Endothelial cell of umbilical vein (primary cell): ENCODE results near the gene UNCX. TPM values are rescaled to one million over a fixed set of nuclear protein-coding genes. Genes with fewer than 3 reads are reported as not detected.

ENCODE experiments used
- BruUV-seq: library from RNA; stranded (reverse); fragments of 400-500 nt; replicated peaks from 2 replicates; lab custom pipeline; 2021; lab: Mats Ljungman, UMichigan
- CTCF ChIA-PET: fragments of 300-600, 350-600 bp; sonication (Branson Sonifier 250); formaldehyde crosslinking; loops from one replicate; lab custom pipeline; 2021; ENCODE audit warnings: antibody characterized with exemption, inconsistent platforms; lab: Charles Lee
- POLR2A ChIA-PET: fragments of 300-600, 350-600 bp; sonication (Branson Sonifier 250); formaldehyde crosslinking; loops from one replicate; lab custom pipeline; 2021; ENCODE audit warnings: antibody characterized with exemption, inconsistent platforms; lab: Charles Lee
- DNase-seq: peaks from one replicate; pipeline ENCODE4 v3.0.0-alpha.2; 2011; ENCODE audit warnings: low read depth, low spot score
- FAIRE-seq: peaks from 2 replicates; lab custom pipeline; 2011; peaks lifted over from hg19 to GRCh38; lab: Jason Lieb, UNC
- H2AFZ ChIP-seq: 2 replicates; pipeline ENCODE4 v1.6.0; 2012; ENCODE audit warnings: low read depth, low read length, control low read depth, inconsistent platforms
- H3K27ac ChIP-seq: 2 replicates; pipeline ENCODE4 v1.5.1; 2011; ENCODE audit warnings: low read depth, mild to moderate bottlenecking, control low read depth, low read length, moderate library complexity; ENCODE audit not compliant: insufficient read depth
- H3K27me3 ChIP-seq, 2 experiments: 2 replicates each; pipeline versions ENCODE4 v1.6.0 to v1.6.1; 2011; ENCODE audit warnings: low read length in 2 of 2, mixed read lengths in 1 of 2; ENCODE audit not compliant: control insufficient read depth in 2 of 2, insufficient read depth in 2 of 2
- H3K36me3 ChIP-seq, 2 experiments: 2 replicates in 1 of 2; 3 replicates in 1 of 2; pipeline ENCODE4 v1.5.1; 2011; ENCODE audit warnings: low read length in 2 of 2, mild to moderate bottlenecking in 1 of 2, moderate library complexity in 1 of 2; ENCODE audit not compliant: control insufficient read depth in 2 of 2, insufficient read depth in 2 of 2; ENCODE audit errors: extremely low read depth in 1 of 2
- H3K4me1 ChIP-seq: 3 replicates; pipeline ENCODE4 v1.5.1; 2011; ENCODE audit warnings: mild to moderate bottlenecking, low read length; ENCODE audit not compliant: control insufficient read depth, insufficient read depth; ENCODE audit errors: extremely low read depth
- H3K4me2 ChIP-seq: 2 replicates; pipeline ENCODE4 v1.6.1; 2011; ENCODE audit warnings: low read length, control low read depth, mixed read lengths; ENCODE audit not compliant: insufficient read depth
- H3K4me3 ChIP-seq, 3 experiments: fragments of 200-600 bp in 1 of 3; sonication (generic), shearing (Covaris generic) in 1 of 3; replicated peaks in 1 of 3; 2 replicates each; pipeline ENCODE4 v1.5.1; 2011 to 2016; ENCODE audit warnings: control low read depth in 3 of 3, low read length in 3 of 3, mild to moderate bottlenecking in 2 of 3, inconsistent platforms in 1 of 3, low read depth in 1 of 3, moderate library complexity in 1 of 3; ENCODE audit not compliant: insufficient read depth in 1 of 3
- H3K79me2 ChIP-seq: 2 replicates; pipeline ENCODE4 v1.6.0; 2012; ENCODE audit warnings: low read length, inconsistent platforms; ENCODE audit not compliant: control insufficient read depth, insufficient read depth
- H3K9ac ChIP-seq: replicated peaks from 2 replicates; pipeline ENCODE3; 2011; ENCODE audit warnings: low read length, control low read depth; ENCODE audit not compliant: insufficient read depth; ENCODE audit errors: extremely low read depth
- H3K9me1 ChIP-seq: replicated peaks from 3 replicates; pipeline ENCODE4 v1.6.0; 2011; ENCODE audit warnings: mild to moderate bottlenecking, low read length; ENCODE audit not compliant: control insufficient read depth, insufficient read depth; ENCODE audit errors: extremely low read depth
- H3K9me3 ChIP-seq: replicated peaks from 2 replicates; pipeline ENCODE4 v1.5.1; 2012; ENCODE audit warnings: low read length, inconsistent platforms; ENCODE audit not compliant: control insufficient read depth, insufficient read depth
- H4K20me1 ChIP-seq: replicated peaks from 2 replicates; pipeline ENCODE3; 2011; ENCODE audit warnings: mild to moderate bottlenecking, low read length; ENCODE audit not compliant: control insufficient read depth, insufficient read depth; ENCODE audit errors: extremely low read depth
- CTCF ChIP-seq, 2 donors: IDR thresholded peaks; 1 replicate in 1 of 2; 2 replicates in 1 of 2; pipeline ENCODE4 v1.5.1; 2011; ENCODE audit warnings: low read length in 2 of 2, mild to moderate bottlenecking in 2 of 2, moderate library complexity in 2 of 2, control low read depth in 1 of 2, inconsistent platforms in 1 of 2, low read depth in 1 of 2; ENCODE audit not compliant: insufficient read depth in 1 of 2; ENCODE audit errors: extremely low read depth in 1 of 2
- EZH2 ChIP-seq: IDR thresholded peaks from 2 replicates; pipeline ENCODE4 v1.6.1; 2012; ENCODE audit warnings: borderline replicate concordance, low read depth, mild to moderate bottlenecking, moderate library complexity, low read length, inconsistent platforms; ENCODE audit not compliant: severe bottlenecking
- JUN ChIP-seq: IDR thresholded peaks from 2 replicates; pipeline ENCODE4 v1.6.1; 2011; ENCODE audit warnings: borderline replicate concordance, low read depth; ENCODE audit not compliant: insufficient read length, insufficient read depth
- MAX ChIP-seq: IDR thresholded peaks from 2 replicates; pipeline ENCODE4 v1.6.1; 2011; ENCODE audit not compliant: insufficient read depth, insufficient read length
- MYC ChIP-seq: IDR thresholded peaks from one replicate; pipeline ENCODE4 v1.6.1; 2011; ENCODE audit warnings: mild to moderate bottlenecking, low read depth, low read length
- POLR2A ChIP-seq: IDR thresholded peaks from 2 replicates; pipeline ENCODE4 v1.6.1; 2012; ENCODE audit warnings: low read depth, mild to moderate bottlenecking, control low read depth, low read length
- POLR2AphosphoS5 ChIP-seq: IDR thresholded peaks from 2 replicates; pipeline ENCODE4 v1.6.1; 2012; ENCODE audit warnings: low read depth, mild to moderate bottlenecking, control low read depth, low read length, moderate library complexity; ENCODE audit not compliant: insufficient read depth
- dilution Hi-C: fragments of 300-500 bp; cut with MboI; formaldehyde crosslinking; loops from one replicate; pipeline ENCODE4 v1.15.0; 2019; ENCODE audit warnings: low sequenced_read_pairs; ENCODE audit not compliant: extremely low pct_ligation_motif_present
- intact Hi-C: fragments of 100-400 bp; cut with micrococcal nuclease; formaldehyde crosslinking; loops from one replicate; pipeline ENCODE4 v1.10.0; 2022
- polyA plus RNA-seq, 4 experiments: library from polyadenylated mRNA; depleted of rRNA in 3 of 4; stranded (reverse) in 3 of 4; unstranded in 1 of 4; fragments of >200 nt; gene quantifications; 2 replicates each; pipeline versions ENCODE4 v1.2.1 to v1.2.3, GENCODE V29; 2011 to 2012; ENCODE audit warnings: missing spikeins in 1 of 4
- total RNA-seq: library from RNA; stranded (reverse); gene quantifications from 2 replicates; pipeline ENCODE4 v1.2.3, GENCODE V29; 2021

Gene UNCX
- total and polyA plus RNA-seq, 2 donors (not counting 3 experiments of a cell fraction or from before 2014, with no cell fraction given) = not detected

- Histone ChIP-seq H3K27ac (no peak overlapping the region), H3K79me2 (no peaks in the 10 kb centered on the region), H4K20me1 (no peaks in the 10 kb centered on the region), H3K4me2 (no peak overlapping the region), H3K36me3 (no peaks in the 10 kb centered on the region), H3K9me3 (no peaks in the 10 kb centered on the region), H3K4me1 (no peaks in the 10 kb centered on the region), H3K27me3 (no peaks in the 10 kb centered on the region), H3K9me1 (no peaks in the 10 kb centered on the region), H3K9ac (no peak overlapping the region), H2AFZ (no peak overlapping the region), H3K4me3 (no peak overlapping the region)
- DNase-seq = no peak
- dilution Hi-C loops (no loop called here), intact Hi-C loops (no loop called here)
- POLR2A ChIA-PET = no interaction called here
- no peak for FAIRE-seq
- CTCF ChIA-PET = no interaction called here
- TF ChIP-seq MAX (no peak), EZH2 (no peak), MYC (no peak), POLR2AphosphoS5 (no peak), POLR2A (no peak), JUN (no peak), CTCF (IDR thresholded peaks at IDR 0.05; ENCODE audit: extremely low read depth in 1 of 2, insufficient read depth in 1 of 2, low read depth in 1 of 2, low read length in 2 of 2) (no peak)
- no TSS peak for BruUV-seq
These were observed 38.4 kb downstream of the UNCX start for GRCh38 chr7:1271046-1271445.
